SK-N-SH (cell line): ENCODE results near the gene MYH6. TPM values are rescaled to one million over a fixed set of nuclear protein-coding genes. Genes with fewer than 3 reads are reported as not detected.

ENCODE experiments used
- CTCF ChIA-PET: fragments of 300-600, 350-600 bp; formaldehyde crosslinking; extraction: SDS; loops from one replicate; lab custom pipeline; 2021; lab: Yijun Ruan, JAX
- POLR2A ChIA-PET: fragments of 350-600 bp; sonication (Branson Sonifier 250); formaldehyde crosslinking; extraction: SDS; loops from one replicate; lab custom pipeline; 2020; ENCODE audit warnings: antibody characterized with exemption, inconsistent platforms; lab: Yijun Ruan, JAX
- DNase-seq: peaks from one replicate; pipeline ENCODE4 v3.0.0; 2012
- H2AFZ ChIP-seq: fragments of 200-600 bp; sonication (generic); 2 replicates; pipeline ENCODE4 v1.8.1; 2016; ENCODE audit warnings: antibody characterized with exemption, mild to moderate bottlenecking, low read depth
- H3F3A ChIP-seq: fragments of 200-600 bp; sonication (generic); replicated peaks from 2 replicates; pipeline ENCODE3; 2016; ENCODE audit warnings: antibody characterized with exemption, mild to moderate bottlenecking; ENCODE audit not compliant: insufficient read depth
- H3K27ac ChIP-seq, 2 experiments: fragments of 200-500 bp in 1 of 2; fragments of 200-600 bp in 1 of 2; sonication (Bioruptor generic) in 1 of 2; sonication (generic), shearing (Covaris generic) in 1 of 2; 2 replicates each; pipeline versions ENCODE4 v1.5.1 to v1.6.1; 2014 to 2016; ENCODE audit warnings: low read depth in 2 of 2, inconsistent platforms in 1 of 2, low read length in 1 of 2, mild to moderate bottlenecking in 1 of 2, mixed read lengths in 1 of 2
- H3K27me3 ChIP-seq: fragments of 200-600 bp; sonication (generic), shearing (Covaris generic); 2 replicates; pipeline ENCODE4 v1.6.1; 2016; ENCODE audit warnings: mixed run types; ENCODE audit not compliant: insufficient read depth
- H3K36me3 ChIP-seq, 2 experiments: fragments of 200-500 bp in 1 of 2; fragments of 200-600 bp in 1 of 2; sonication (Bioruptor generic) in 1 of 2; sonication (generic) in 1 of 2; replicated peaks in 1 of 2; 2 replicates each; pipeline versions ENCODE3 to v1.5.1; 2014 to 2016; ENCODE audit warnings: low read length in 1 of 2, mild to moderate bottlenecking in 1 of 2; ENCODE audit not compliant: insufficient read depth in 2 of 2, control insufficient read depth in 1 of 2
- H3K4me1 ChIP-seq, 2 experiments: fragments of 200-500 bp in 1 of 2; fragments of 200-600 bp in 1 of 2; sonication (Bioruptor generic) in 1 of 2; sonication (generic), shearing (Covaris generic) in 1 of 2; 2 replicates each; pipeline versions ENCODE4 v1.5.1 to v1.6.1; 2014 to 2016; ENCODE audit warnings: low read depth in 1 of 2, low read length in 1 of 2, mixed run types in 1 of 2; ENCODE audit not compliant: insufficient read depth in 2 of 2, control insufficient read depth in 1 of 2
- H3K4me2 ChIP-seq: fragments of 200-600 bp; sonication (generic), shearing (Covaris generic); 2 replicates; pipeline ENCODE4 v1.6.1; 2017; ENCODE audit warnings: mixed run types
- H3K4me3 ChIP-seq, 2 experiments: fragments of 200-500 bp in 1 of 2; fragments of 200-600 bp in 1 of 2; sonication (Bioruptor generic) in 1 of 2; sonication (generic), shearing (Covaris generic) in 1 of 2; 2 replicates each; pipeline versions ENCODE4 v1.5.1 to v1.8.1; 2014 to 2016; ENCODE audit warnings: low read depth in 2 of 2, inconsistent platforms in 1 of 2, low read length in 1 of 2, mild to moderate bottlenecking in 1 of 2, mixed read lengths in 1 of 2, moderate library complexity in 1 of 2
- H3K79me2 ChIP-seq: fragments of 200-600 bp; sonication (generic); 2 replicates; pipeline ENCODE4 v1.8.1; 2017; ENCODE audit warnings: mild to moderate bottlenecking; ENCODE audit not compliant: insufficient read depth
- H3K9ac ChIP-seq: fragments of 200-600 bp; sonication (generic); 2 replicates; pipeline ENCODE4 v1.6.1; 2017; ENCODE audit warnings: mixed run types
- H3K9me2 ChIP-seq: fragments of 200-600 bp; sonication (generic); 2 replicates; pipeline ENCODE4 v1.6.1; 2017; ENCODE audit warnings: mixed run types
- H3K9me3 ChIP-seq: fragments of 200-600 bp; sonication (generic); 2 replicates; pipeline ENCODE4 v1.6.1; 2017; ENCODE audit warnings: mixed run types, mild to moderate bottlenecking, moderate library complexity
- H4K20me1 ChIP-seq: fragments of 200-600 bp; sonication (generic); 2 replicates; pipeline ENCODE4 v1.6.1; 2017; ENCODE audit warnings: mild to moderate bottlenecking, mixed run types; ENCODE audit not compliant: insufficient read depth
- CHD2 ChIP-seq: fragments of 150-350 bp; IDR thresholded peaks from 2 replicates; pipeline ENCODE4 v1.6.1; 2018; ENCODE audit warnings: low read length; ENCODE audit not compliant: partially characterized antibody
- EP300 ChIP-seq, 2 experiments: IDR thresholded peaks; 2 replicates each; pipeline versions ENCODE4 v1.4.0 to v1.6.1; 2012; ENCODE audit warnings: borderline replicate concordance in 1 of 2, low read depth in 1 of 2, low read length in 1 of 2
- EZH2phosphoT487 ChIP-seq: fragments of 200-600 bp; sonication (generic); IDR thresholded peaks from 2 replicates; pipeline ENCODE4 v1.6.1; 2017; ENCODE audit warnings: low read depth, mixed run types, mild to moderate bottlenecking, antibody characterized with exemption, moderate library complexity, borderline replicate concordance
- FOSL2 ChIP-seq: IDR thresholded peaks from 2 replicates; pipeline ENCODE4 v1.4.0; 2012; ENCODE audit warnings: low read depth, mild to moderate bottlenecking, moderate library complexity, borderline replicate concordance
- IRF3 ChIP-seq: fragments of 150-350 bp; IDR thresholded peaks from 2 replicates; pipeline ENCODE4 v1.6.1; 2016; ENCODE audit warnings: mild to moderate bottlenecking, low read depth, low read length
- MEF2A ChIP-seq: IDR thresholded peaks from 2 replicates; pipeline ENCODE4 v1.4.0; 2012; ENCODE audit warnings: low read depth, borderline replicate concordance
- MXI1 ChIP-seq: IDR thresholded peaks from 2 replicates; pipeline ENCODE4 v1.6.1; 2012; ENCODE audit warnings: mild to moderate bottlenecking, low read depth, low read length, improper control_type of control experiment
- NFIC ChIP-seq: IDR thresholded peaks from 2 replicates; pipeline ENCODE4 v1.4.0; 2012; ENCODE audit warnings: borderline replicate concordance
- NRF1 ChIP-seq: IDR thresholded peaks from 2 replicates; pipeline ENCODE4 v1.6.1; 2012; ENCODE audit warnings: low read depth, mild to moderate bottlenecking, low read length
- POLR2AphosphoS5 ChIP-seq: IDR thresholded peaks from 2 replicates; pipeline ENCODE4 v1.6.1; 2012; ENCODE audit warnings: low read depth, low read length
- REST ChIP-seq: IDR thresholded peaks from 2 replicates; pipeline ENCODE4 v1.6.1; 2012; ENCODE audit warnings: mild to moderate bottlenecking, low read depth, low read length, moderate library complexity
- SMC3 ChIP-seq: IDR thresholded peaks from 2 replicates; pipeline ENCODE4 v1.6.1; 2012; ENCODE audit warnings: low read depth, low read length, improper control_type of control experiment
- TAF1 ChIP-seq: IDR thresholded peaks from 2 replicates; pipeline ENCODE4 v1.6.1; 2012; ENCODE audit warnings: low read depth, mild to moderate bottlenecking, low read length, moderate library complexity, borderline replicate concordance
- WGBS: methylation state at CpG from one replicate; pipeline ENCODE4 v1.1.6; 2017; ENCODE audit warnings: low lambda C conversion rate; 5-methylcytosine and 5-hydroxymethylcytosine counted together
- polyA plus RNA-seq, 3 experiments: library from polyadenylated mRNA; depleted of rRNA; stranded (reverse); fragments of >200 nt; gene quantifications; 2 replicates each; pipeline ENCODE4 v1.2.3, GENCODE V29; 2012
- TF ChIP-seq, protein P1 (sequence below): IDR thresholded peaks from 2 replicates; pipeline ENCODE4 v1.4.0; 2012; ENCODE audit warnings: low read depth, borderline replicate concordance

The MYH6 gene
- polyA plus RNA-seq, 1 of the 3 experiments (the other 2 are of a cell fraction): not detected

GRCh38 chr14:23349156-23349845, 58.8 kb downstream of the MYH6 start:
- no peak for DNase-seq
- TF ChIP-seq CHD2 (no peak), TAF1 (no peak), EP300 (IDR thresholded peaks at IDR 0.05; ENCODE audit: borderline replicate concordance in 1 of 2, low read depth in 1 of 2, low read length in 1 of 2) (no peak), MXI1 (no peak), NFIC (no peak), IRF3 (no peak), FOSL2 (no peak)
- TF ChIP-seq, protein P1, sequence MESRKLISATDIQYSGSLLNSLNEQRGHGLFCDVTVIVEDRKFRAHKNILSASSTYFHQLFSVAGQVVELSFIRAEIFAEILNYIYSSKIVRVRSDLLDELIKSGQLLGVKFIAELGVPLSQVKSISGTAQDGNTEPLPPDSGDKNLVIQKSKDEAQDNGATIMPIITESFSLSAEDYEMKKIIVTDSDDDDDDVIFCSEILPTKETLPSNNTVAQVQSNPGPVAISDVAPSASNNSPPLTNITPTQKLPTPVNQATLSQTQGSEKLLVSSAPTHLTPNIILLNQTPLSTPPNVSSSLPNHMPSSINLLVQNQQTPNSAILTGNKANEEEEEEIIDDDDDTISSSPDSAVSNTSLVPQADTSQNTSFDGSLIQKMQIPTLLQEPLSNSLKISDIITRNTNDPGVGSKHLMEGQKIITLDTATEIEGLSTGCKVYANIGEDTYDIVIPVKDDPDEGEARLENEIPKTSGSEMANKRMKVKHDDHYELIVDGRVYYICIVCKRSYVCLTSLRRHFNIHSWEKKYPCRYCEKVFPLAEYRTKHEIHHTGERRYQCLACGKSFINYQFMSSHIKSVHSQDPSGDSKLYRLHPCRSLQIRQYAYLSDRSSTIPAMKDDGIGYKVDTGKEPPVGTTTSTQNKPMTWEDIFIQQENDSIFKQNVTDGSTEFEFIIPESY: no peak
- Histone ChIP-seq H3K4me1 (peaks cover 0 to 12% of the 10 kb centered on the region in 2 experiments; a peak in 1 of 4 replicates), H3K36me3 (peaks cover 0 to 2% of the 10 kb centered on the region in 2 experiments), H4K20me1 (no peaks in the 10 kb centered on the region), H3K4me3 (no peak overlapping the region), H3K79me2 (no peaks in the 10 kb centered on the region), H3K9me3 (no peaks in the 10 kb centered on the region), H3K9ac (no peak overlapping the region), H2AFZ (no peak overlapping the region), H3K27me3 (no peaks in the 10 kb centered on the region), H3K9me2 (no peaks in the 10 kb centered on the region), H3F3A (no peaks in the 10 kb centered on the region), H3K27ac (no peak overlapping the region), H3K4me2 (no peak overlapping the region)
- CTCF ChIA-PET: interaction anchor here (1.0 to 1.8 kb wide), 4 partner anchors 11 to 48 kb away, joined by 3 to 9 read pairs (median 5); no protein-coding TSS in a partner anchor
- POLR2A ChIA-PET: interaction anchor here (1.2 kb wide), 1 partner anchor 16 kb away, joined by 3 read pairs; the partner anchor contains the start of gene EFS
- 93% methylated on average over 3 of the region's 8 CpGs for WGBS

DNA sequence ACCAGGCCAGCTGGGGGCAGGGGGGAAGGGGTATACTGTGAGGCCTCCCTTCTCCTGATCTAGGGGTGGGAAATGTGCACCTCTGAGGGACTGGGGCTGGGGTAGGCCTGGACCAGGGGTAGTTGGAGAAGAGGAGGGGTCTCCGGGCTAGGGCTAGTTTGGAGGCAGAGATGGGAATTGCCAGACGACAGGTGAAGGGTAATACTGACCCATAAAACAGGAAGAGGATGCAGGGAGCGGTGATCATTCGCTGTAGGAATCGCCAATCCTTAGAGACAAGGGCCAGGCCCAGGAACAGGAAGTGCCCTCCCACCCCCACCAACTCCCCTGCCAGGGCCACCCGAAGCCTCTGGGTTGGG, 59.8 kb downstream of the MYH6 start:
- CTCF ChIA-PET: interaction anchor here (1.1 to 3.5 kb wide), 4 partner anchors 10 to 47 kb away, joined by 4 to 16 read pairs (median 5); no protein-coding TSS in a partner anchor
- TF ChIP-seq POLR2AphosphoS5: no peak
- no peak for TF ChIP-seq REST
- no peak for TF ChIP-seq SMC3
- TF ChIP-seq EZH2phosphoT487: no peak
- TF ChIP-seq NRF1: no peak
- no peak for TF ChIP-seq MEF2A
- no peak for TF ChIP-seq EP300 (IDR thresholded peaks at IDR 0.05; ENCODE audit: borderline replicate concordance in 1 of 2, low read depth in 1 of 2, low read length in 1 of 2)
- no peak for TF ChIP-seq IRF3

More for the DNA sequence above, 59.8 kb downstream of the MYH6 start:
- Histone ChIP-seq H3K4me2 (no peak overlapping the region), H3K4me3 (no peak overlapping the region), H3K27me3 (no peaks in the 10 kb centered on the region), H4K20me1 (no peaks in the 10 kb centered on the region), H3K27ac (no peak overlapping the region; a peak in 1 of 4 replicates), H3K9me3 (no peaks in the 10 kb centered on the region), H3K79me2 (no peaks in the 10 kb centered on the region), H3K36me3 (peaks cover 0 to 2% of the 10 kb centered on the region in 2 experiments), H3K9ac (no peak overlapping the region), H3K4me1 (peaks cover 0 to 10% of the 10 kb centered on the region in 2 experiments; a peak in 1 of 4 replicates), H3F3A (no peaks in the 10 kb centered on the region), H3K9me2 (no peaks in the 10 kb centered on the region), H2AFZ (no peak overlapping the region)
- POLR2A ChIA-PET: no interaction called here
- WGBS: 94% methylated on average over 6 of the region's 6 CpGs
- DNase-seq: no peak
